ENCODE measurements around the gene THAP8. TPM values are rescaled to one million over a fixed set of nuclear protein-coding genes. Genes with fewer than 3 reads are reported as not detected.

Gene THAP8
- total and polyA plus RNA-seq, 4 experiments from 2014 or later: 4.0 to 8.6 (median 6.0) TPM

GRCh38 chr19:36093687-36094086 lies 39.6 kb upstream of the THAP8 start:
- POLR2A ChIA-PET (ENCODE audit: partially characterized antibody): no interaction called here
- Mint-ChIP-seq H3K27me3 (no peaks in the 10 kb centered on the region), H3K36me3 (no peaks in the 10 kb centered on the region), H3K9me3 (peaks cover 0 to 1% (median 0%) of the 10 kb centered on the region in 8 donors), H3K27ac (peak overlapping the region in 4 of 7 donors; percentile 2 to 82 (median 51)), H3K4me3 (no peak overlapping the region), H3K4me1 (peaks cover 0 to 14% (median 5%) of the 10 kb centered on the region in 4 donors)
- CTCF ChIA-PET (ENCODE audit: partially characterized antibody): interaction anchor here (1.1 kb wide), 1 partner anchor 16 kb away, joined by 4 read pairs; no protein-coding TSS in a partner anchor
- Histone ChIP-seq H3K27ac (ENCODE audit: low read depth, low read length) (no peak overlapping the region), H3K27me3 (ENCODE audit: insufficient read depth, low read length) (no peaks in the 10 kb centered on the region), H3K36me3 (ENCODE audit: insufficient read depth, low read length) (no peaks in the 10 kb centered on the region), H3K4me1 (ENCODE audit: insufficient read depth, low read length) (peaks cover 3% of the 10 kb centered on the region), H3K4me3 (ENCODE audit: low read length in 2 of 2) (no peak overlapping the region), H3K9me3 (ENCODE audit: control insufficient read depth in 1 of 2, low read length in 2 of 2) (no peaks in the 10 kb centered on the region)
- intact Hi-C loops (cut with micrococcal nuclease): no loop called here
- DNase-seq: no peak

GRCh38 chr19:36093146-36093662 lies 39.1 kb upstream of the THAP8 start:
- no peak for DNase-seq
- Histone ChIP-seq H3K27ac (ENCODE audit: low read depth, low read length) (no peak overlapping the region), H3K27me3 (ENCODE audit: insufficient read depth, low read length) (no peaks in the 10 kb centered on the region), H3K4me1 (ENCODE audit: insufficient read depth, low read length) (peaks cover 3% of the 10 kb centered on the region), H3K4me3 (ENCODE audit: low read length in 2 of 2) (no peak overlapping the region), H3K9me3 (ENCODE audit: control insufficient read depth in 1 of 2, low read length in 2 of 2) (no peaks in the 10 kb centered on the region), H3K36me3 (ENCODE audit: insufficient read depth, low read length) (no peaks in the 10 kb centered on the region)
- intact Hi-C loops (cut with micrococcal nuclease): no loop called here
- POLR2A ChIA-PET (ENCODE audit: partially characterized antibody): no interaction called here
- no peaks in the 10 kb centered on the region for H3K27me3 Mint-ChIP-seq
- no peaks in the 10 kb centered on the region for H3K9me3 Mint-ChIP-seq
- CTCF ChIA-PET (ENCODE audit: partially characterized antibody): interaction anchor here (1.1 kb wide), 1 partner anchor 16 kb away, joined by 4 read pairs; no protein-coding TSS in a partner anchor
- H3K27ac Mint-ChIP-seq: peak overlapping the region in 5 of 7 donors; percentile 23 to 79 (median 55)
- H3K4me3 Mint-ChIP-seq: no peak overlapping the region
- H3K4me1 Mint-ChIP-seq: peaks cover 0 to 14% (median 5%) of the 10 kb centered on the region in 4 donors
- no peaks in the 10 kb centered on the region for H3K36me3 Mint-ChIP-seq

- H3K4me3 ChIP-seq (ENCODE audit: low read length in 2 of 2): no peak overlapping the region
Observed at GRCh38 chr19:36092566-36092965, 38.5 kb upstream of the THAP8 start.

DNA sequence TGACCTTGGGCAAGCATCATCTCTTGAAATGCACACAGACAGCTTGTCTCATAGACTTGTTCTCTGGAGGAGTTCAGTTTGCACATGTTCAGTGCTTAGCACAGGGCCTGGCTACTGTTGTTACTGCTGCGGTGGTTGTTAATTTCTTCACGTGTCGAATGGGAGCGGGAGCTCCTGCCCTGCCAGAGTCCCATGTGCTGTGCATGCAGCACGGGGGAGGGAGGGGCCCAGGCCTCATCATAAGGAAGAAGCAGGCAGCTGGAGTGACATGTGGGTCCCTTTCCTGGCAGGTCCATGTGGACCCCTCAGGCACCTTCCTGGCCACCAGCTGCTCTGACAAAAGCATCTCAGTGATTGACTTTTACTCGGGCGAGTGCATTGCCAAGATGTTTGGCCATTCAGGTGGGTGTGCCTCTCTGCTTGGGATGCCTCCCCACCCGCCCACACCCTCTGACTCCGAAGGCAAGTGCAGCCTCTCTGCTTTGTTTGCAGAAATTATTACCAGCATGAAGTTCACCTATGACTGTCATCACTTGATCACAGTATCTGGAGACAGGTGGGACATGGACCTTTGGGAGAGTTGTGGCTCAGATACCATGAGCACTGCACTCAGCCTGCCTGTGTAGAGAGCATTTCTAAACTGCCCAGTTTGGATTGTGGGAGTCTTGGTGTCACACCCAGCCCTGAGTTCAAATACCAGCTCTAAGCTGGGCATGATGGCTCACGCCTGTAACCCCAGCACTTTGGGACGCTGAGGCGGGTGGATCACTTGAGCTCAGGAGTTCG lies 37.0 kb upstream of the THAP8 start:
- Mint-ChIP-seq H3K9me3 (no peaks in the 10 kb centered on the region), H3K27ac (no peak overlapping the region), H3K4me3 (no peak overlapping the region), H3K27me3 (no peaks in the 10 kb centered on the region), H3K36me3 (no peaks in the 10 kb centered on the region), H3K4me1 (peaks cover 0 to 14% (median 5%) of the 10 kb centered on the region in 4 donors)
- Histone ChIP-seq H3K4me3 (ENCODE audit: low read length in 2 of 2) (no peak overlapping the region), H3K4me1 (ENCODE audit: insufficient read depth, low read length) (peaks cover 3% of the 10 kb centered on the region), H3K27ac (ENCODE audit: low read depth, low read length) (no peak overlapping the region), H3K9me3 (ENCODE audit: control insufficient read depth in 1 of 2, low read length in 2 of 2) (no peaks in the 10 kb centered on the region), H3K36me3 (ENCODE audit: insufficient read depth, low read length) (no peaks in the 10 kb centered on the region), H3K27me3 (ENCODE audit: insufficient read depth, low read length) (no peaks in the 10 kb centered on the region)
- ChIA-PET CTCF (ENCODE audit: partially characterized antibody) (no interaction called here), POLR2A (ENCODE audit: partially characterized antibody) (no interaction called here)
- no peak for DNase-seq
- intact Hi-C loops (cut with micrococcal nuclease): no loop called here

More at GRCh38 chr19:36092566-36092965, 38.5 kb upstream of the THAP8 start:
- H3K27me3 Mint-ChIP-seq: no peaks in the 10 kb centered on the region
- POLR2A ChIA-PET (ENCODE audit: partially characterized antibody): no interaction called here
- H3K4me1 ChIP-seq (ENCODE audit: insufficient read depth, low read length): peaks cover 3% of the 10 kb centered on the region
- CTCF ChIA-PET (ENCODE audit: partially characterized antibody): no interaction called here
- no peaks in the 10 kb centered on the region for H3K36me3 Mint-ChIP-seq
- no peaks in the 10 kb centered on the region for H3K36me3 ChIP-seq (ENCODE audit: insufficient read depth, low read length)
- H3K27ac Mint-ChIP-seq: no peak overlapping the region
- H3K27ac ChIP-seq (ENCODE audit: low read depth, low read length): no peak overlapping the region
- H3K4me1 Mint-ChIP-seq: peaks cover 0 to 14% (median 5%) of the 10 kb centered on the region in 4 donors
- no peaks in the 10 kb centered on the region for H3K9me3 ChIP-seq (ENCODE audit: control insufficient read depth in 1 of 2, low read length in 2 of 2)
- no peaks in the 10 kb centered on the region for H3K27me3 ChIP-seq (ENCODE audit: insufficient read depth, low read length)
- no peaks in the 10 kb centered on the region for H3K9me3 Mint-ChIP-seq
- no peak for DNase-seq
- no peak overlapping the region for H3K4me3 Mint-ChIP-seq
- intact Hi-C loops (cut with micrococcal nuclease): no loop called here

DNA sequence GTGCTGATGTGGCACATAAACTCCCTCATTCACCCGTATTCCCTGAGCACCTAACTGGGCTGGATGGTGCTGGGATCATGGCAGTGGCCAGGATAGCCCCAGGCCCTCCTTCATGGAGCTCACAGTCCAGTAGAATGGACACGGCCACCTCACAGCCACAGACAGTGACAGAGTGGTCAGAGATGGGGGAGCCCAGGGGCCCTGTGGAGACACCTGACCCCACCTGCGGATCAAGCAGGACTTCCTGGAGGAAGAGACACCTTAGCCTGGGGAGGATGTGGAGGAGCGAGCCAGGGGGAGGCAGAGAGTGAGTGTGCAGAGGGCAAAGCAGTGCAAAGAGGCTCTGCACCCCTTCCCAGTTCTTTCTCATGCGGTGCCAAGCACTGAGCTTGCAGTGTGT lies 35.8 kb upstream of the THAP8 start:
- Histone ChIP-seq H3K27ac (ENCODE audit: low read depth, low read length) (no peak overlapping the region), H3K36me3 (ENCODE audit: insufficient read depth, low read length) (no peaks in the 10 kb centered on the region)
- no peaks in the 10 kb centered on the region for H3K36me3 Mint-ChIP-seq

DNA sequence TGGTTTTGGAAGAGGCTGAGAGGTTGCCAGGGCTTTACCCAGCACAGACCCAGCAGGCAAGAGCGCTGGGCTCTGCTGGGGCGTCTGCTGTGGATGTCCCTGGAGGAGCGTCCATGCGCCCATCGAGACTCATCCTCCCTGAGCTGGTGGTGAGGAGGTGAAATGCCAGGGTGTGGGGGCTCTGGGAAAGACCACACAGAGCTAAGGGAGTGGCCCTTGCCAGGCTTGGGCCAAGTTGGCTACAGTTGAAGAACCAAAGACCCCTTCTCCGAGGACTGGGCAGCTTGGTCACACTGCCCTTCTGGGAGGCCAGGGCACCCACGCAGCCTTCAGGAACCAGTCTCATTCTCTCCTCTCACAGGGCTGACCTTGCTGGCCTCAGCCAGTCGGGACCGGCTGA lies 32.2 kb upstream of the THAP8 start:
- Mint-ChIP-seq H3K9me3 (no peaks in the 10 kb centered on the region), H3K27me3 (no peaks in the 10 kb centered on the region), H3K36me3 (peaks cover 1 to 6% of the 10 kb centered on the region in 2 donors), H3K4me1 (no peaks in the 10 kb centered on the region), H3K27ac (peak overlapping the region in 1 of 7 donors; percentile 64), H3K4me3 (no peak overlapping the region)
- intact Hi-C loops (cut with micrococcal nuclease): no loop called here
- no peak for DNase-seq
- Histone ChIP-seq H3K4me3 (ENCODE audit: low read length in 2 of 2) (no peak overlapping the region), H3K27me3 (ENCODE audit: insufficient read depth, low read length) (no peaks in the 10 kb centered on the region), H3K9me3 (ENCODE audit: control insufficient read depth in 1 of 2, low read length in 2 of 2) (no peaks in the 10 kb centered on the region), H3K36me3 (ENCODE audit: insufficient read depth, low read length) (no peaks in the 10 kb centered on the region), H3K27ac (ENCODE audit: low read depth, low read length) (no peak overlapping the region), H3K4me1 (ENCODE audit: insufficient read depth, low read length) (no peaks in the 10 kb centered on the region)
- CTCF ChIA-PET (ENCODE audit: partially characterized antibody): no interaction called here
- POLR2A ChIA-PET (ENCODE audit: partially characterized antibody): no interaction called here

More for the DNA sequence above, 35.8 kb upstream of the THAP8 start:
- ChIA-PET CTCF (ENCODE audit: partially characterized antibody) (no interaction called here), POLR2A (ENCODE audit: partially characterized antibody) (no interaction called here)
- Mint-ChIP-seq H3K27ac (peak overlapping the region in 1 of 7 donors; percentile 45), H3K4me1 (peaks cover 0 to 14% (median 5%) of the 10 kb centered on the region in 4 donors), H3K4me3 (no peak overlapping the region), H3K9me3 (no peaks in the 10 kb centered on the region), H3K27me3 (no peaks in the 10 kb centered on the region)
- intact Hi-C loops (cut with micrococcal nuclease): no loop called here
- no peak for DNase-seq
- Histone ChIP-seq H3K4me1 (ENCODE audit: insufficient read depth, low read length) (peaks cover 3% of the 10 kb centered on the region), H3K27me3 (ENCODE audit: insufficient read depth, low read length) (no peaks in the 10 kb centered on the region), H3K4me3 (ENCODE audit: low read length in 2 of 2) (no peak overlapping the region), H3K9me3 (ENCODE audit: control insufficient read depth in 1 of 2, low read length in 2 of 2) (no peaks in the 10 kb centered on the region)

GRCh38 chr19:36084231-36085009 lies 30.3 kb upstream of the THAP8 start:
- H3K27ac ChIP-seq (ENCODE audit: low read depth, low read length): no peak overlapping the region
- intact Hi-C loops (cut with micrococcal nuclease): no loop called here

More at GRCh38 chr19:36084231-36085009, 30.3 kb upstream of the THAP8 start:
- Mint-ChIP-seq H3K27me3 (no peaks in the 10 kb centered on the region), H3K4me1 (no peaks in the 10 kb centered on the region), H3K36me3 (peaks cover 1 to 6% of the 10 kb centered on the region in 2 donors), H3K4me3 (no peak overlapping the region), H3K9me3 (no peaks in the 10 kb centered on the region), H3K27ac (peak overlapping the region in 1 of 7 donors; percentile 32)
- CTCF ChIA-PET (ENCODE audit: partially characterized antibody): interaction anchor here (1.1 kb wide), 1 partner anchor 88 kb away, joined by 3 read pairs; no protein-coding TSS in a partner anchor
- no peaks in the 10 kb centered on the region for H3K4me1 ChIP-seq (ENCODE audit: insufficient read depth, low read length)
- H3K4me3 ChIP-seq (ENCODE audit: low read length in 2 of 2): no peak overlapping the region
- peaks cover 1% of the 10 kb centered on the region for H3K36me3 ChIP-seq (ENCODE audit: insufficient read depth, low read length)
- no peaks in the 10 kb centered on the region for H3K27me3 ChIP-seq (ENCODE audit: insufficient read depth, low read length)
- no peaks in the 10 kb centered on the region for H3K9me3 ChIP-seq (ENCODE audit: control insufficient read depth in 1 of 2, low read length in 2 of 2)
- POLR2A ChIA-PET (ENCODE audit: partially characterized antibody): no interaction called here
- no peak for DNase-seq

Data from CD4-positive, alpha-beta memory T cell (primary cell).